Activated CD8-positive, alpha-beta memory T cell treated with anti-CD3 and anti-CD28 coated beads for 36 hours (primary cell): ENCODE data around the gene RAB7A. TPM values are rescaled to one million over a fixed set of nuclear protein-coding genes. Genes with fewer than 3 reads are reported as not detected.
"Not testable (repeated sequence)": the region's sequence is repeated elsewhere in the genome, so short reads cannot be mapped to it uniquely, and the experiment has no call there.

Experiments used
- CTCF ChIA-PET: fragments of 350-600 bp; sonication (Branson Sonifier 250); formaldehyde crosslinking; loops from one replicate; lab custom pipeline; 2021; ENCODE audit warnings: antibody characterized with exemption; lab: Charles Lee
- POLR2A ChIA-PET: fragments of 350-600 bp; sonication (Branson Sonifier 250); formaldehyde crosslinking; loops from one replicate; lab custom pipeline; 2021; ENCODE audit warnings: antibody characterized with exemption; lab: Charles Lee
- total RNA-seq, 2 experiments: library from RNA; stranded (reverse); gene quantifications; one replicate each; pipeline ENCODE4 v1.2.3, GENCODE V29; 2021

Gene RAB7A
- total RNA-seq, 2 experiments from 2014 or later = 280 to 286 TPM

GRCh38 chr3:128736601-128737000 is 10.6 kb downstream of the RAB7A start:
- ChIA-PET CTCF (interaction anchor here (1.4 kb wide), 1 partner anchor 45 kb away, joined by 3 read pairs; no protein-coding TSS in a partner anchor), POLR2A (no interaction called here)

- POLR2A ChIA-PET = interaction anchor here (0.6 kb wide), 1 partner anchor 40 kb away, joined by 3 read pairs; no protein-coding TSS in a partner anchor
- CTCF ChIA-PET = no interaction called here
Observed at GRCh38 chr3:128740621-128741020, 14.6 kb downstream of the RAB7A start.

- ChIA-PET CTCF (no interaction called here), POLR2A (no interaction called here)
Observed at GRCh38 chr3:128742821-128743594, 17.0 kb downstream of the RAB7A start.

GRCh38 chr3:128745742-128746141 is 19.8 kb downstream of the RAB7A start:
- POLR2A ChIA-PET = no interaction called here
- CTCF ChIA-PET = no interaction called here

- ChIA-PET POLR2A (no interaction called here), CTCF (no interaction called here)
Observed at GRCh38 chr3:128746881-128747280, 20.9 kb downstream of the RAB7A start.

GRCh38 chr3:128748557-128748956 is 22.6 kb downstream of the RAB7A start:
- ChIA-PET CTCF (interaction anchor here (1.3 kb wide), 1 partner anchor 46 kb away, joined by 3 read pairs; no protein-coding TSS in a partner anchor), POLR2A (interaction anchor here (1.1 kb wide), 1 partner anchor 9 kb away, joined by 3 read pairs; no protein-coding TSS in a partner anchor)

GRCh38 chr3:128749035-128749434 is 23.1 kb downstream of the RAB7A start:
- POLR2A ChIA-PET = interaction anchor here (1.1 kb wide), 1 partner anchor 9 kb away, joined by 3 read pairs; no protein-coding TSS in a partner anchor
- CTCF ChIA-PET = interaction anchor here (1.3 kb wide), 1 partner anchor 46 kb away, joined by 3 read pairs; no protein-coding TSS in a partner anchor

GRCh38 chr3:128749561-128749960 is 23.6 kb downstream of the RAB7A start:
- CTCF ChIA-PET = interaction anchor here (1.3 kb wide), 1 partner anchor 45 kb away, joined by 3 read pairs; no protein-coding TSS in a partner anchor
- POLR2A ChIA-PET = interaction anchor here (1.1 kb wide), 1 partner anchor 10 kb away, joined by 3 read pairs; no protein-coding TSS in a partner anchor

GRCh38 chr3:128753715-128754114 is 27.7 kb downstream of the RAB7A start:
- ChIA-PET CTCF (interaction anchor here (1.3 kb wide), 1 partner anchor 23 kb away, joined by 3 read pairs; no protein-coding TSS in a partner anchor), POLR2A (interaction anchor here (0.6 kb wide), 1 partner anchor 10 kb away, joined by 3 read pairs; no protein-coding TSS in a partner anchor)

- POLR2A ChIA-PET = no interaction called here
- CTCF ChIA-PET = no interaction called here
Observed at GRCh38 chr3:128760042-128760441, 34.1 kb downstream of the RAB7A start.

- POLR2A ChIA-PET = no interaction called here
- CTCF ChIA-PET = no interaction called here
Observed at GRCh38 chr3:128760881-128761280, 34.9 kb downstream of the RAB7A start.

- POLR2A ChIA-PET = no interaction called here
- CTCF ChIA-PET = no interaction called here
Observed at GRCh38 chr3:128761392-128761791, 35.4 kb downstream of the RAB7A start.

GRCh38 chr3:128763967-128764366 is 38.0 kb downstream of the RAB7A start:
- POLR2A ChIA-PET = interaction anchor here (0.7 kb wide), 3 partner anchors 10 to 114 kb away, joined by 3 read pairs; no protein-coding TSS in a partner anchor
- CTCF ChIA-PET = interaction anchor here (0.6 kb wide), 1 partner anchor 82 kb away, joined by 6 read pairs; no protein-coding TSS in a partner anchor

- ChIA-PET CTCF (no interaction called here), POLR2A (no interaction called here)
Observed at GRCh38 chr3:128764863-128765262, 38.9 kb downstream of the RAB7A start.

- ChIA-PET CTCF (interaction anchor here (0.8 to 1.6 kb wide), 2 partner anchors 21 to 52 kb away, joined by 5 to 6 read pairs; no protein-coding TSS in a partner anchor), POLR2A (no interaction called here)
Observed at GRCh38 chr3:128767094-128767750, 41.2 kb downstream of the RAB7A start.

GRCh38 chr3:128768471-128768870 is 42.5 kb downstream of the RAB7A start:
- POLR2A ChIA-PET = interaction anchor here (0.6 kb wide), 1 partner anchor 1171 kb away, joined by 4 read pairs; no protein-coding TSS in a partner anchor

GRCh38 chr3:128770387-128770786 is 44.4 kb downstream of the RAB7A start:
- POLR2A ChIA-PET = interaction anchor here (0.6 kb wide), 1 partner anchor 19 kb away, joined by 8 read pairs; no protein-coding TSS in a partner anchor
- CTCF ChIA-PET = interaction anchor here (1.2 kb wide), 1 partner anchor 17 kb away, joined by 3 read pairs; no protein-coding TSS in a partner anchor

More at GRCh38 chr3:128768471-128768870, 42.5 kb downstream of the RAB7A start:
- CTCF ChIA-PET = interaction anchor here (0.7 to 1.6 kb wide), 4 partner anchors 20 to 635 kb away, joined by 3 to 6 read pairs (median 4); no protein-coding TSS in a partner anchor

GRCh38 chr3:128773189-128773588 is 47.2 kb downstream of the RAB7A start:
- CTCF ChIA-PET, POLR2A ChIA-PET: not testable (repeated sequence)

- POLR2A ChIA-PET, CTCF ChIA-PET: not testable (repeated sequence)
Observed at GRCh38 chr3:128773592-128773991, 47.6 kb downstream of the RAB7A start.
